Measurements from ENCODE around the gene CACNA2D4.

- TF ChIP-seq EZH2 (IDR thresholded peaks at IDR 0.05; ENCODE audit: low read length, unreplicated experiment) = no peak
- TF ChIP-seq, protein P1, sequence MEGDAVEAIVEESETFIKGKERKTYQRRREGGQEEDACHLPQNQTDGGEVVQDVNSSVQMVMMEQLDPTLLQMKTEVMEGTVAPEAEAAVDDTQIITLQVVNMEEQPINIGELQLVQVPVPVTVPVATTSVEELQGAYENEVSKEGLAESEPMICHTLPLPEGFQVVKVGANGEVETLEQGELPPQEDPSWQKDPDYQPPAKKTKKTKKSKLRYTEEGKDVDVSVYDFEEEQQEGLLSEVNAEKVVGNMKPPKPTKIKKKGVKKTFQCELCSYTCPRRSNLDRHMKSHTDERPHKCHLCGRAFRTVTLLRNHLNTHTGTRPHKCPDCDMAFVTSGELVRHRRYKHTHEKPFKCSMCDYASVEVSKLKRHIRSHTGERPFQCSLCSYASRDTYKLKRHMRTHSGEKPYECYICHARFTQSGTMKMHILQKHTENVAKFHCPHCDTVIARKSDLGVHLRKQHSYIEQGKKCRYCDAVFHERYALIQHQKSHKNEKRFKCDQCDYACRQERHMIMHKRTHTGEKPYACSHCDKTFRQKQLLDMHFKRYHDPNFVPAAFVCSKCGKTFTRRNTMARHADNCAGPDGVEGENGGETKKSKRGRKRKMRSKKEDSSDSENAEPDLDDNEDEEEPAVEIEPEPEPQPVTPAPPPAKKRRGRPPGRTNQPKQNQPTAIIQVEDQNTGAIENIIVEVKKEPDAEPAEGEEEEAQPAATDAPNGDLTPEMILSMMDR (conservative IDR thresholded peaks at IDR 0.05; ENCODE audit: low read depth, low read length) = no peak
Measured at GRCh38 chr12:1855241-1855640, 63.2 kb downstream of the CACNA2D4 start.
